ENCODE measurements around the gene C2CD3.
"Not testable (repeated sequence)": the region's sequence is repeated elsewhere in the genome, so short reads cannot be mapped to it uniquely, and the experiment has no call there.

The C2CD3 gene

GRCh38 chr11:74157169-74157568 lies 13.6 kb downstream of the C2CD3 start:
- DNase-seq (ENCODE audit: low spot score) = no peak

- DNase-seq (ENCODE audit: low spot score) = no peak
Measured at GRCh38 chr11:74154620-74155281, 16.1 kb downstream of the C2CD3 start.

DNA sequence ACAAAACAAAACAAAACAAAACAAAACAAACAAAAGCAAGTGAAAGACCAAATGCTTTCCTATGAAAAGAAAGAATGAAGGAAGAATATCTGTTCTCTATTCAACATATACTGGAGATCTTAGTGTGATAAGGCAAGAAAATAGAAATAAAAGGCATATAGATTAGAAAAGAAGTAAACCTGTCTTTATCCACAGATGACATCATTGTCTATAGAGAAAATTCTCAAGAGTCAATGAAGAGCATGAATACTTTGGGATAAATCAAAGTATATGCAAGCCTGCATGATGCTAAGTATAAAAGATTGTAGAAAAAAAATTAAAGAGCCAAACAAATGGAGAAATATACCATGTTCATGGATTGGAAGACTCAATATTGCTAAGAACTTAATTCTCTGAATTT lies 17.6 kb downstream of the C2CD3 start:
- no peak for DNase-seq (ENCODE audit: low spot score)

GRCh38 chr11:74147199-74147929 lies 23.4 kb downstream of the C2CD3 start:
- no peak for DNase-seq (ENCODE audit: low spot score)

GRCh38 chr11:74144592-74144991 lies 26.2 kb downstream of the C2CD3 start:
- no peak for DNase-seq (ENCODE audit: low spot score)

- DNase-seq (ENCODE audit: low spot score) = peak; percentile 16
Measured at GRCh38 chr11:74142624-74143023, 28.2 kb downstream of the C2CD3 start.

GRCh38 chr11:74141908-74142307 lies 28.9 kb downstream of the C2CD3 start:
- no peak for DNase-seq (ENCODE audit: low spot score)

DNA sequence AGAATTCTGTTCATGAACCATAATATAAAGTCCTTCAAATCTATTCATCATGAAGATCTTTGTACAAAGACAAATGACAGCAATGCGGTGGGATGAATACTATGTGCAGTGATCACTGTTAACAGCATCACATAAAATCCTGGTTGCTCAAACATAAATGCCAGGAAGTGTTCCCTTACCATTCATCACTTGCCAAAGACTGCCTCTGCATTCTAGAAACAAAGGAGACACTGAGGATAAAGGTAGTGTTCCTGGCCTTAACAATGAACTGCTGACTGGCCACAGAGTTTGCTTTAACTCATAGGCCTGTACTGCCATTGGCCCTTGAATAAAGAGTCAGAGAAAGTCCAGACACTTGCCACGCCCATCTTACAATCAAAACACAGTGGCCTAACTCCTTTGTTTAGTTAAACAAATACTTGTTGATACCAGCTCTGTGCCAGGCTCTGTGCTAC lies 29.5 kb downstream of the C2CD3 start:
- no peak for DNase-seq (ENCODE audit: low spot score)

DNA sequence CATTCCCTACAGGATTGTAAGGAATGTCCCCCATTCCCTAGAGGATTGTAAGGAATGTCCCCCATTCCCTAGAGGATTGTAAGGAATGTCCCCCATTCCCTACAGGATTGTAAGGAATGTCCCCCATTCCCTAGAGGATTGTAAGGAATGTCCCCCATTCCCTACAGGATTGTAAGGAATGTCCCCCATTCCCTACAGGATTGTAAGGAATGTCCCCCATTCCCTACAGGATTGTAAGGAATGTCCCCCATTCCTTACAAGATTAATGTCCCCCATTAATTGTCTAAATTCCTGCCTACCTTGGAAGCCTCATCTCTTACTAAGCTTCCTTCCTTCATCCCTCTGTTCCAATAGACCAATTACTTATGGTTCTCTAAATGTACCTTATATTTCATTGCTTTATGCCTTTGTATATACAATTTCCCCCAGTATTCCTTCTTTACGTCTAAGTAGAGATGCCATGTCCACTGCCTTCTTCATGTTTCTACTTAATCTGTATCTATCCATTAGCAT lies 30.8 kb downstream of the C2CD3 start:
- DNase-seq (ENCODE audit: low spot score) = not testable (repeated sequence)

DNA sequence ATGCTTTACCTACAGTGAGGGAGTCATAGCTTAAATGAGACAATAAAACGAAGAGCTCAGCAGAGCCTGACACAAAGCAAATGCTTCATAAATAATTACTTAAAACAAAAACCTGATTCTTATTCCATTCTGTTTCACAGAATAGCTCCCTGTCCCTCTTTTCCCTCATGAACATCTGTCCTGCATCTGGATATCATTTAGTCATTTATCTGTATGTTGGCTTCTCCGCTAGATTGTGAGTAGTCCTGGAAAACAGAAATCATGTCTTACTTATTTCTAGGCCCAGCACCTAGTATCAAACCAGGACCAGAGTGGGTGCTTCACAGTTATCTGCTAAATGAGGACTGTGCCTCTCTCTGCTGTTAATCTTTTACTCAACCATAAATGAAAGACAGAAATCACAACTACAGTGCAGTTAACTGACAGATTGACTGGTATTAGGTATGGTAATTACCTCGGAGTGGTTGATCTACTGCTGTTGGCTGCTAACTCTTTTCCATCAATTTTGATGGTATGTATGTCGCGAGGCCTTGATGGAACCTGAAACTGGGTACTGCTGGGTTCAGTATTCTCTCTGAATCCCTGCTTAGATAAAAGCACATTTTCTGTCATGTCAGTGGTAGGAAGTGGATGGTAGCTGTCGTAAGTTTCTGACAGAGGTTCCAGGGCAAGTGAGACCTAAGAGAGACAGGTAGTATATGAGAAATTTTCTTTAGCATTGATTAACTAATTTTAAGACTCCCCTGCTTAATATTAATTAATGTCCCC lies 31.5 kb downstream of the C2CD3 start:
- DNase-seq (ENCODE audit: low spot score) = no peak

GRCh38 chr11:74138572-74138971 lies 32.2 kb downstream of the C2CD3 start:
- DNase-seq (ENCODE audit: low spot score) = peak; percentile 86

- DNase-seq (ENCODE audit: low spot score) = no peak
Measured at GRCh38 chr11:74138021-74138420, 32.8 kb downstream of the C2CD3 start.

DNA sequence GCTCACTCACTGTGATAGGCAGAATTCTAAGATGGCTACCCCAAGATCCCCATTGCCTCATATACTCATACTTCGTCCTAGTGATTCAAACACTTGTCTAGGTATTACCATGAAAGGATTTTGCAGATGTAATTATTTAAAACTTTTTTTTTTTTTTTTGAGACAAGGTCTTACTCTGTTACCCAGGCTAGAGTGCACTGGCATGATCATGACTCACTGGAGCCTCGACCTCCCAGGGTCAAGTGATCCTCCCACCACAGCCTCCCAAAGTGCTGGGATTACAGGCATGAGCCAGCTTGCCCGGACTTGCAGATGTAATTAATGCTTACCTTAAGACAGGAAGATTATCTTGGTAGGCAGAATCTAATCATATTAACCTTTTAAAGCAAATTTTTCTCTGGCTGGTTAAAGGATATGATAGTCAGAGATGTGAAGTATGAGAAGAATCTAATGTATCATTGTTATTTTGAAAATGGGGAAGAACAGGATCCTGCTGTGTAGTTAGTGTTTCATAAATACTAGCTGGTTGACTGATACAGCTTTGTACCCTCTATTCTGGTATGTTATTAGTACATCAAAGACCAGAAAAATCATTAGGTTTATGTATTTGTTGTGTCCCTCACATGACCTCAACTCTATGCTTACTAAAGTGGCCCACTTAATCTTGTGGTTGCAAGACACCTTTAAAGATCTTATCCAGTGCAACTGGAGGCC lies 35.5 kb downstream of the C2CD3 start:
- no peak for DNase-seq (ENCODE audit: low spot score)

GRCh38 chr11:74134661-74135060 lies 36.1 kb downstream of the C2CD3 start:
- DNase-seq (ENCODE audit: low spot score) = no peak

- no peak for DNase-seq (ENCODE audit: low spot score)
Measured at GRCh38 chr11:74133436-74133835, 37.4 kb downstream of the C2CD3 start.

DNA sequence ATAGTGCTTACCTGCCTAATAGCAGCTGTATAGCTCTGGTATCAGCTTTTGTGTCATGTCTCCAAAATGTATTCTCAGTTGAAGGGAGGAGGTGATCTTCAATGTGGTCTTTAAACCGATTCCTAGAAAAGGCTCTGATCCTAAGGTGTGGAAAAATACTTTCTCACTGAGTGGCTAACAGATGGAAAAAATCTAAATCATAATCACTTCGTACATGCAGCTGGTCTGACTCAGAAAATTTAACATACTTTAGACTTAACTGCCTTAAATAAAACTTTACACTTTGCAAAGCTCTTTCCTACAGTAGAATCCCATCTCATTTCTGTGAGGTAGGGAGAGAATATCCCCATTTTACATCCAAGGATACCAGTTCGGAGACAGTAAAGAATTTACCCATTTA lies 38.0 kb downstream of the C2CD3 start:
- DNase-seq (ENCODE audit: low spot score) = no peak

GRCh38 chr11:74129121-74129520 lies 41.7 kb downstream of the C2CD3 start:
- DNase-seq (ENCODE audit: low spot score) = not testable (repeated sequence)

GRCh38 chr11:74123008-74123448 lies 47.8 kb downstream of the C2CD3 start:
- no peak for DNase-seq (ENCODE audit: low spot score)

DNA sequence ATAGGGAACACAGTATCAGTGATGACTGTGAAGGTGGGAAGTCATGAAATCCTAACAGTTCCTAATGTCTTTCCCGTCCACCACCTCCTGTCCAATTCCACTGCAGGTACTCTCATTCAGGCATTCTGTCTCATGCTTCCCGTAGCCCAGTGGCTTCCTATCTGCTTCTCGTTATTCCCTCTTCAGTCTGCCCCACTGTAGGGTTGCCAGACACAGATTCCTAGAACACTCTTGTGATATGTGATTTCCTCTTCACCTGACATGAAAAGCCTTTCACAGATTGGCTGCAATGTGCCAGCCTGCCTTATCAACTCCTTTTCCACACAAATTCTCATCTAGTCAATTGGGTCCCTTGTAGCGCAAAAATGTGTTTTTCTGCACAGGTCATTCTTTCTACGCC lies 49.0 kb downstream of the C2CD3 start:
- DNase-seq (ENCODE audit: low spot score) = no peak

GRCh38 chr11:74120260-74121035 lies 50.4 kb downstream of the C2CD3 start:
- not testable (repeated sequence) for DNase-seq (ENCODE audit: low spot score)

DNA sequence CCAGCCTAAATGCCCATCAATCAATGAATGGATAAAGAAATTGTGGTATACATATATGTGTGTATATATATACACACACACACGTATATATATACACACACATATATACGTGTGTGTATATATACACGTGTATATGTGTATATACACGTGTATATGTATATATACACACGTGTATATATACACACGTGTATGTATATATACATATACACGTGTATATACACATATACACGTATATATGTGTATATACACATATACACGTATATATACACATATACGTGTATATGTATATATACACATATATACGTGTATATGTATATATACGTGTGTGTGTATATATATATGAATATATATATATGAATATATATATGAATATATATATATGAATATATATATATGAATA lies 54.1 kb downstream of the C2CD3 start:
- DNase-seq (ENCODE audit: low spot score) = no peak
